Measurements from ENCODE around the gene SDHAF4.
"Not testable (repeated sequence)": the region's sequence is repeated elsewhere in the genome, so short reads cannot be mapped to it uniquely, and the experiment has no call there.

Gene SDHAF4

DNA sequence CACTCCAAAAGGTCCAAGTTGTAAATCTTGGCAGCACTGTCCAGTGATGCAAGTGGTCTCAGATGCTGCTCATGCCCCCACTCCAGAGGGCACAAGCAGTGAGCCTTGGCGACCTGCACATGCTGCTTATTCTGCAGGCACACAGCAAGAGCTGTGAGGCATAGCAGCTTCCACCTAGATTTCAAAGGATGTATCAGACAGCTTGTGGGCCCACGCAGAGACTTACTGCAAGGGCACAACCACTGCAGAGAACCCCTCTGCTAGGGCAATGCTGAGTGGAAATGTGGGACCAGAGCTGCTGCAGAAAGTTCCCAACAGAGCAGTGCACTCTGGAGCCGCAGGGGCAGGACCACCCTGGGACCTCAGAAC is 26.4 kb downstream of the SDHAF4 start:
- FAIRE-seq, result no peak

- no peak for FAIRE-seq
Measured at GRCh38 chr6:70599187-70599586, 32.5 kb downstream of the SDHAF4 start.

- FAIRE-seq, result no peak
Measured at GRCh38 chr6:70601014-70601413, 34.3 kb downstream of the SDHAF4 start.

DNA sequence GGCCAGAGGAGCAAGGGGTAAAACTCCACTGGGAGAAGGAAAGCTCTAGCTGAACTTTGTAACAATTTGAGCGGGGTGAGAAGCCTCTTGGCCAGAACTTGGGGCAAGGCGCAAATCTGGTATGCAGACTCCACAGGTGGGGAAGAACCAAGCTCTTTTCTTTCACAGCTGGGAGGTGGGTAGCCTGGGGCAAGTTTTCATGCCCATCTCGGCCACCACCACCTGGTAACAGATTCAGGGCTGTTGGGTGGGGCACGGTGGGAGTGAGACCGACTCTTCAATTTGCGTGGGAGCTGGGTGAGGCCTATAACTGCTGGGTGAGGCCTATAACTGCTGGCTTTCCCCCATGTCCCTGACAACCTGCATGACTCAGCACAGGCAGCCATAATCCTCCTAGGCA is 37.5 kb downstream of the SDHAF4 start:
- no peak for FAIRE-seq

DNA sequence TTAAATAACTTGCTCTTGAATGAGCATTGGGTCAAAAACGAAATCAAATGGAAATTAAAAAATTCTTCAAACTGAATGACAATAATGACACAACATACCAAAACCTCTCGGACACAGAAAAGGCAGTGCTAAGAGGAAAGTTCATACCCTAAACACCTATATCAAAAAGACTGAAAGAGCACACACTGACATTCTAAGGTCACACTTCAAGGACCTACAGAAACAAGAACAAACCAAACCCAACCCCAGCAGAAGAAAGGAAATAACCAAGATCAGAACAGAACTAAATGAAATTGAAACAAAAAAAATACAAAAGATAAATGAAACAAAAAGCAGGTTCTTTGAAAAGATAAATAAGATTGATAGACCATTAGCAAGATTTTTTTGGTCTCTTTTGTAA is 40.6 kb downstream of the SDHAF4 start:
- peak; percentile 78 for FAIRE-seq

- FAIRE-seq, result not testable (repeated sequence)
Measured at GRCh38 chr6:70609181-70609580, 42.5 kb downstream of the SDHAF4 start.

DNA sequence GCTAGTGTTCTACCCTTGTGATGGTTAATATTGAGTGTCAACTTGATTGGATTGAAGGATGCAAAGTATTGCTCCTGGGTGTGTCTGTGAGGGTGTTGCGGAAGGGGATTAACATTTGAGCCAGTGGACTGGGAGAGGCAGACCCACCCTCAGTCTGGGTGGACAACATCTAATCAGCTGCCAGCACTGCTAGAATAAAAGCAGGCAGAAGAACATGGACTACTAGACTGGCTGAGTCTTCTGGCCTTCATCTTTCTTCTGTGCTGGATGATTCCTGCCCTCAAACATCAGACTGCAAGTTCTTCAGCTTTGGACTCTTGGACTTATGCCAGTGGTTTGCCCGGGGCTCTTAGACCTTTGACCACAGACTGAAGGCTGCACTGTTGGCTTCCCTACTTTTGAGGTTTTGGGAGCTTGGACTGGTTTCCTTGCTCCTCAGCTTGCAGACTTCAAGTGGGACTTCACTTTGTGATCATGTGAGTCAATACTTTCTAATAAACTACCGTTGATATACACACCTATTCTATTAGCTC is 50.1 kb downstream of the SDHAF4 start:
- no peak for FAIRE-seq

- no peak for FAIRE-seq
Measured at GRCh38 chr6:70620746-70621145, 54.0 kb downstream of the SDHAF4 start.

DNA sequence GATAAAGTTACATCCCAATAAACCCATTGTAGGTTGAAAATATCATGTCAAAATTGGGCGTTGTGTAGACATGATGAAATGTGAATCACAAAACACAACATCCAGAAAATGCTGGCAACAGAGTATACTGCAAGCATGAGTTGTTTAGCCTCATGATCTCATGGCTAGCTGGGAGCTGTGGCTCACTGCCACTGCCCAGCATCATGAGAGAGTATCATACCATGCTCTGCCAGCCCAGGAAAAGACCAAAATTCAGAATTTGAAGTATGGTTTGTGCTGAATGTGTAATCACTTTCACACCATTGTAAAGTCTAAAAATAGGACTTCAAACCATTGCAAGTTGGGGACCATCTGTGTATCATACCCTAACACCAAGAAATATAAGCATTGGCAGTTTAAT is 55.7 kb downstream of the SDHAF4 start:
- FAIRE-seq, result no peak

- no peak for FAIRE-seq
Measured at GRCh38 chr6:70625436-70625835, 58.7 kb downstream of the SDHAF4 start.

DNA sequence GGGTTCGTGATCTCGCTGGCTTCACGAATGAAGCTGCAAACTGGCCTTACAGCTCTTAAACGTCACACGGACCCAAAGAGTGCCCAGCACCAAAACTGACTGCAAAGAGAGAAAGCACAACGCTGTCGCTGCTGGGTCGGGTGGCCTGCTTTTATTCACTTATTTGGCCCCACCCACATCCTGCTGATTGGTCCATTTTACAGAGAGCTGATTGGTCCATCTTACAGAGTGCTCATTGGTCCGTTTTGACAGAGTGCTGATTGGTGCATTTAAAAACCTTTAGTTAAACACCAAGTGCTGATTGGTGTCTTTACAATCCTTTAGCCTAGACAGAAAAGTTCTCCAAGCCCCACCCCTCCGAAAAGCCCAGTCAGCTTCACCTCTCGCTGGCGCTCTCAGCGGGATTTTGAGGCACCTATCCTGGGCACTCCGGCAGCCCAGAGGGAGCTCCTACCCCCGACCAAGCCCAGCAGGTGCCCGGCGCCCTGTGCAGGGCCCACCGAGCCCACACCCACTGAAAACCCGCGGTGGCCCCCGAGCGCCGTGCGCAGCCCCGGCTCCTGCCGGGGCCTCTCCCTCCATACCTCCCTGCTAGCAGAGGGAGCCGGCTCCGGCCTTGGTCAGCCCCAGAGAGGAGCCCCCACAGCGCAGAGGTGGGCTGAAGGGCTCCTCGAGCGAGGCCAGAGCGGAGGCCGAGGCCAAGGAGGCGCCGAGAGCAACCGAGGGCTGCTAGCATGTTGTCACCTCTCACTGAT is 60.9 kb downstream of the SDHAF4 start:
- FAIRE-seq, result no peak

DNA sequence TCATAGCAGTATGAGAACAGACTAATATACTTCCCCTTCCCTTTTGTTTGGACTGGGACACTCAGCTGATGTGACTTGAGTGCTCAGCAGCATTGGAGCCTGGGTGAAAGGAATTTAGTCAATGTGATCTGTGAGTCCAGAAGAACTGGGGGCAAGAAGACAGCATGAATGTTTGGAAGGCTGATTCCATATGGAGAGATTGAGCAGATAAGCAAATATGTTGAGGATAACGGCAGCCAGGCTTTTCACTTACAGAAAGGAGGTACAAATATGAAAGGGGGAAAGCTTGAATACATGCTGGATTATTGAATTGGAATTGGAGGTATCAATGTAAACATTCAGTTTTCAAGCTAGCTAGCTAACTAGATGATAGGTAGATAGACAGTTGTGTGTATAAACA is 63.2 kb downstream of the SDHAF4 start:
- FAIRE-seq, result no peak

DNA sequence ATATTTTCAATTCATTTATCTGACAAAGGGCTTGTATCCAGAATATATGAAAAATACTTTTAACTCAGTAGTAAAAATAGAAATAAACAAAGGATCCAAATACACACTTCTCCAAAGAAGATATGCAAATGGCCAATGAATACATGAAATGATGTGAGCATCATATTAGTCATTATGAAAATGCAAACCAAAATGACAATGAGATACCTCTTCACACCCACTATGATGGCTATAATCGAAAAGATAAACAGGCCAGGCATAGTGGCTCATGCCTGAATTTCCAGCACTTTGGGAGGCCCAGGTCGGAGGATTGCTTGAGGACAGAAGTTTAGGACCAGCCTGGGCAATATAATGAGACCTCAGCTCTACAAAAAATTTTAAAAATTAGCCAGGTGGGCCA is 67.1 kb downstream of the SDHAF4 start:
- FAIRE-seq, result no peak

DNA sequence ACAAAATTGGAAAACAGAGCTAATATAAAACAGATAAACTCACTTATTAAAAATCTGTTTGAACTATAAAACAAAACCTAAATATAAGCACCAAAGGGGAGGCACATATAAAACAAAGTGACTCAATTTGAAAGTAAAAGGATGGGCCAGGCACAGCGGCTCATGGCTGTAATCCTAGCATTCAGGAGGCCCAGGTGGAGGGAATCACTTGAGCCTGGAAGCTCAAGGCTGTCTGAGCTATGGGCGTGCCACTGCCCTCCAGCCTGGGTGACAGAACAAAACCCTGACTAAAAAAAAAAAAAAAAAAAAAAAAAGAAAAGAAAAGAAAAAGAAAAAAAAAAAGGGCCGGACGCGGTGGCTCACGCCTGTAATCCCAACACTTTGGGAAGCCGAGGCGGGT is 69.9 kb downstream of the SDHAF4 start:
- no peak for FAIRE-seq

GRCh38 chr6:70638468-70638867 is 71.7 kb downstream of the SDHAF4 start:
- no peak for FAIRE-seq

All from colon (tissue), 2 donors.